ENCODE results near the gene RBM18. TPM values are rescaled to one million over a fixed set of nuclear protein-coding genes. Genes with fewer than 3 reads are reported as not detected.

The RBM18 gene
- total and polyA plus RNA-seq, 2 donors from 2014 or later, result 17.5 to 18.5 TPM

DNA sequence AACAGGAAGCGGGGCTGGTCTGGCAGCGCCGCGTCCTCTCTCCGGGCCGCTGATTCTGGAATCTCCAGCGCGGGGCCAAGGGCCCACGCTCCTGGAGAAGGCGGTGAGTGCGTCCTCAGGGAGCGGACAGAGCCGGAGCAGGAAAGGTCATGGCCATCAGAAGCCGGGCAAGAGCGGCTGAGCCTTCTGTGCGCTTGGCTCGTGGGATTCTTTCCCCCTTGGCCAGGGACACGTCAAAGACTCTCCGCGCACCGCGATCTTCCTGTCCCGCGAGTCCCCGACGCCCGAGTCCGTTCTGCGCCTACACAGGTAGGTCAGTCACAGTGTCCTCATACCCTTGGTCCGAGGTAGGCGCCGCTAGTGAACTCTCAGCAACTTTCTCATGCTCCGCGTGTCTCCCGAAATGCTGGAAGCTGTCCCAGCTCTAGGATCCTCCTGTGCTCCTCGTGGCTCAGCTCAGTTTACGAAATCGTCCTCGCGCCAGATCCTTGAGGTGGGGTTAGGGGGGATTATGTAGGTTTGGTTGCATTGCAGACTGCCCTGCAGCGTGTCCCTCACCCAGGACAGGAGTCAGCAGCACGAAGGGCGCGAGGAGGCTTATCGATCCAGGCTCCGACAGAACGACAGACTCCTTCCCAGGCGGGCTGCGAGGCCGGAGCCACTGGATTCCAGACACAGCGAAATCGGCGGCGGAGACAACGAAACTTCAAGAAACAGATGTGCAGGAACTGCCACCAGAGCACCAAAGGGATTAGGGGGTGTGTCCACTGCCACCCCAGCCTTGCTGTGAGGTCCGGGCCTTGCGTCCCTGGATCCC is 44.6 kb downstream of the RBM18 start:
- FAIRE-seq, result no peak
- no peak overlapping the region for H3K27ac ChIP-seq (ENCODE audit: low read depth in 2 of 2, low read length in 2 of 2)
- H3K4me1 ChIP-seq (ENCODE audit: control insufficient read depth in 2 of 3, insufficient read depth in 2 of 3, low read depth in 1 of 3, low read length in 3 of 3), result peaks cover 0 to 17% (median 3%) of the 10 kb centered on the region in 3 donors
- peaks cover 82% of the 10 kb centered on the region for H3K27me3 ChIP-seq (ENCODE audit: control insufficient read depth, insufficient read depth, low read length)
- TF ChIP-seq, protein P1, sequence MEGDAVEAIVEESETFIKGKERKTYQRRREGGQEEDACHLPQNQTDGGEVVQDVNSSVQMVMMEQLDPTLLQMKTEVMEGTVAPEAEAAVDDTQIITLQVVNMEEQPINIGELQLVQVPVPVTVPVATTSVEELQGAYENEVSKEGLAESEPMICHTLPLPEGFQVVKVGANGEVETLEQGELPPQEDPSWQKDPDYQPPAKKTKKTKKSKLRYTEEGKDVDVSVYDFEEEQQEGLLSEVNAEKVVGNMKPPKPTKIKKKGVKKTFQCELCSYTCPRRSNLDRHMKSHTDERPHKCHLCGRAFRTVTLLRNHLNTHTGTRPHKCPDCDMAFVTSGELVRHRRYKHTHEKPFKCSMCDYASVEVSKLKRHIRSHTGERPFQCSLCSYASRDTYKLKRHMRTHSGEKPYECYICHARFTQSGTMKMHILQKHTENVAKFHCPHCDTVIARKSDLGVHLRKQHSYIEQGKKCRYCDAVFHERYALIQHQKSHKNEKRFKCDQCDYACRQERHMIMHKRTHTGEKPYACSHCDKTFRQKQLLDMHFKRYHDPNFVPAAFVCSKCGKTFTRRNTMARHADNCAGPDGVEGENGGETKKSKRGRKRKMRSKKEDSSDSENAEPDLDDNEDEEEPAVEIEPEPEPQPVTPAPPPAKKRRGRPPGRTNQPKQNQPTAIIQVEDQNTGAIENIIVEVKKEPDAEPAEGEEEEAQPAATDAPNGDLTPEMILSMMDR (IDR thresholded peaks at IDR 0.05; ENCODE audit: borderline replicate concordance, extremely low read depth, insufficient read depth), result no peak
- H3K4me3 ChIP-seq (ENCODE audit: low read length in 3 of 3), result peak overlapping the region in 1 of 3 donors; percentile 6
- no peaks in the 10 kb centered on the region for H3K36me3 ChIP-seq (ENCODE audit: control insufficient read depth in 2 of 3, insufficient read depth in 3 of 3, low read length in 3 of 3)
- intact Hi-C loops (cut with DNase I), result no loop called here
- no peaks in the 10 kb centered on the region for H3K9me3 ChIP-seq (ENCODE audit: control insufficient read depth in 2 of 3, insufficient read depth in 1 of 3, low read length in 3 of 3)
- H3K9ac ChIP-seq (ENCODE audit: low read length in 3 of 3), result no peak overlapping the region
- DNase-seq, result peak; percentile 58 to 76 (median 65)

DNA sequence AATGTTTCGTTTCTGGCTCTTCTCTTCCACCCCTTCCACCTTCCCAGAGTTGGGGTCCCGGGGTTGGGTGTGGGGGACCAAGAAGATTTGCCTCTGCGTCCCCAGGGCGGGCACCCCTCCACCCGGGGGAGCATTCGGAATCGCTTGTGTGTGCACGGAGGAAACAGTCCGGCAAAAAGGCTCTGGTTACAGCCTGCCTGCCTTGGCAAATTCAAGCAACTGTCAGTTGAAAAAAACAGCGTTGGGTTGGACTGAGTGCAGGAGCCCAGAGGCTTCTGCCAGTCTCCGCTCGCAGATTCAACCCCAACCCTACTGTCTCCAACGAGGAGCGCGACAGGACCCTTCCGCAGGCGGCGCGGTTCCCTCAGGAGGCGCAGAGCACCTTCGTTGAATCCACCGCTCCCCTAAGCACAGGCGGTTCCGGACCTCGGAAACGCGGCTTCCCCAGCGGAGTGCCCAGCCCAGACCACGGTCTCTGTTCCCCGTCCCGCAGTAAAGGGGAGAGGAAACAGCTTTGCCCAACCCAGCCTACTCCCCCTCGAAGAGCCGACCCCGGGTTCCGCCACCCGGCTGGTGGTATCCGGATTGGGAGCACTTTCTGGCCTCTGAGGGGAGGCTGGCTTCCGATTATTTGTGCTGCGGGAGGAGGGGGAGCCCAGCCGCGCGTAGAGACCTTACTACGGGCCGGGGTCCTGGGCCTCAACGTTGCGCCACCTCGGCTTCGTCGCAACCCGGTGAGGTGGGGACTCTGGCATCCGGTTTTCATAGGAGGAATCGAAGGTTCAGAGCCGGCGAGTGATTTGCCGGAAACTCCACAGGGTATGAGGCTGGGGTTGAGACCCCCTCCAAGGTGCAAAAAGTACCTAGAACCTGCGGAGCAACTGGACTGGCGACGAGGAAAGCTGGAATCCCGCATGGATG is 45.4 kb downstream of the RBM18 start:
- DNase-seq, result peak; percentile 42 to 65 (median 58)
- H3K27me3 ChIP-seq (ENCODE audit: control insufficient read depth, insufficient read depth, low read length), result peaks cover 81% of the 10 kb centered on the region
- H3K9ac ChIP-seq (ENCODE audit: low read length in 3 of 3), result no peak overlapping the region
- peak overlapping the region in 1 of 3 donors; percentile 6 for H3K4me3 ChIP-seq (ENCODE audit: low read length in 3 of 3)
- intact Hi-C loops (cut with DNase I), result no loop called here
- no peaks in the 10 kb centered on the region for H3K36me3 ChIP-seq (ENCODE audit: control insufficient read depth in 2 of 3, insufficient read depth in 3 of 3, low read length in 3 of 3)
- TF ChIP-seq, protein P1 (IDR thresholded peaks at IDR 0.05; ENCODE audit: borderline replicate concordance, extremely low read depth, insufficient read depth), result no peak
- no peak for FAIRE-seq
- H3K27ac ChIP-seq (ENCODE audit: low read depth in 2 of 2, low read length in 2 of 2), result no peak overlapping the region
- H3K9me3 ChIP-seq (ENCODE audit: control insufficient read depth in 2 of 3, insufficient read depth in 1 of 3, low read length in 3 of 3), result no peaks in the 10 kb centered on the region
- peaks cover 0 to 19% (median 3%) of the 10 kb centered on the region in 3 donors for H3K4me1 ChIP-seq (ENCODE audit: control insufficient read depth in 2 of 3, insufficient read depth in 2 of 3, low read depth in 1 of 3, low read length in 3 of 3)

DNA sequence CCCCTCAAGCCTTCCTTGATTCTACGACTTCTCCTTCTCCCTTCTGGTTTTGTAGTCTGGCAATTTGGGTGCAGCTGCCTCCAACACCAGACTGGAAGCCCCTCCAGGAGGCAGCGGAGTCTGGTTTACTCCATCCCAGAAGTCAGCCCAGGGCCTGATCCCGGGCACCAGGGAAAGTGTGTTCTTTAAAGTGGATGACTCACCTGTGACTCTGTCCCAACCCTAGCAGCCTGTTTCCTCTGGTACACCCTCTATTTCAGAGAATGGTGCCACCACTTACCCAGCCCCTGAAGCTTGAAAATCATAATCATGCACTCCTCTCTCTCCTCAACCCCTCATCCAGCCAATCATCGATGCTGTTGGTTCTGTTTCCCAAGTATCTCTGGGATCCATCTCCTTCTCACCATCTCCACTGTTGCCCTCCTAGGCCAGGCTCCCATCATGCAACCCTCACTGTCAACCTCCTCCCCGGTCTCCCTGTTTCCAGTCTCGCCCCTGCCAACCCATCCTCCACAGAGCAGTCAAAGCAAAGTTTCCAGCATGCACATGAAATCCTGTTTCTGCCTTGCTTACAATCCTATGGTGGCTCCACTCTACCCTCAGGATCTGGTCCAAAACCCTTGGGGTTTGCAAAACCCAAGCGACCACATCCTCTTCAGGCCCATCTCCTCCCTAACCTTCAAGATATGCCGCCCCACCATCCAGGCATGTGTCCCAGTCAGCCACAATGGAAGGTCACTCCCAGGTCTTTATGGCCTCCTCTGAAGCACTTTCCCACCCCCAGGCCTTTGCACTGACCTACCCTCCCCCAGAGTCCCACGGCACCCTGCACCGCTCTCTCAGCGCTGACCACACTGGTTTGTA is 46.3 kb downstream of the RBM18 start:
- Histone ChIP-seq H3K4me1 (ENCODE audit: control insufficient read depth in 2 of 3, insufficient read depth in 2 of 3, low read depth in 1 of 3, low read length in 3 of 3) (peaks cover 0 to 19% (median 3%) of the 10 kb centered on the region in 3 donors), H3K4me3 (ENCODE audit: low read length in 3 of 3) (no peak overlapping the region), H3K27ac (ENCODE audit: low read depth in 2 of 2, low read length in 2 of 2) (no peak overlapping the region), H3K9me3 (ENCODE audit: control insufficient read depth in 2 of 3, insufficient read depth in 1 of 3, low read length in 3 of 3) (no peaks in the 10 kb centered on the region), H3K9ac (ENCODE audit: low read length in 3 of 3) (no peak overlapping the region), H3K27me3 (ENCODE audit: control insufficient read depth, insufficient read depth, low read length) (peaks cover 82% of the 10 kb centered on the region), H3K36me3 (ENCODE audit: control insufficient read depth in 2 of 3, insufficient read depth in 3 of 3, low read length in 3 of 3) (no peaks in the 10 kb centered on the region)
- DNase-seq (no peak), FAIRE-seq (no peak)
- TF ChIP-seq, protein P1 (IDR thresholded peaks at IDR 0.05; ENCODE audit: borderline replicate concordance, extremely low read depth, insufficient read depth), result no peak
- intact Hi-C loops (cut with DNase I), result no loop called here

Data from kidney (tissue), 14 donors.